HepG2 (cell line): Measurements from ENCODE around the gene ENO3. TPM values are rescaled to one million over a fixed set of nuclear protein-coding genes. Genes with fewer than 3 reads are reported as not detected.

Experiments used
- DMAP1 ChIP-seq: IDR thresholded peaks from 2 replicates; pipeline ENCODE4 v1.6.1; 2016
- ETS1 ChIP-seq: sonication (generic); formaldehyde crosslinking; IDR thresholded peaks from 2 replicates; pipeline ENCODE4 v1.4.0; 2020; ENCODE audit warnings: missing genetic modification reagents
- MED1 ChIP-seq: sonication (generic); formaldehyde crosslinking; IDR thresholded peaks from 2 replicates; pipeline ENCODE4 v1.4.0; 2020; ENCODE audit warnings: missing genetic modification reagents
- MXI1 ChIP-seq: IDR thresholded peaks from 3 replicates; pipeline ENCODE4 v1.6.1; 2012; ENCODE audit warnings: low read depth, low read length, inconsistent platforms, borderline replicate concordance
- PHB2 ChIP-seq: fragments of 450-650 bp; IDR thresholded peaks from 2 replicates; pipeline ENCODE4 v1.6.1; 2018; ENCODE audit not compliant: partially characterized antibody
- PRDM10 ChIP-seq: sonication (generic); formaldehyde crosslinking; IDR thresholded peaks from 2 replicates; pipeline ENCODE4 v1.4.0; 2020; ENCODE audit warnings: low read depth, missing genetic modification reagents
- RXRA ChIP-seq: sonication (generic); formaldehyde crosslinking; IDR thresholded peaks from 2 replicates; pipeline ENCODE4 v1.5.1; 2020; ENCODE audit warnings: missing genetic modification reagents
- ZKSCAN5 ChIP-seq: sonication (generic); formaldehyde crosslinking; IDR thresholded peaks from 2 replicates; pipeline ENCODE4 v1.5.1; 2020; ENCODE audit warnings: mild to moderate bottlenecking, missing genetic modification reagents
- ZNF160 ChIP-seq: sonication (generic); formaldehyde crosslinking; IDR thresholded peaks from 2 replicates; pipeline ENCODE4 v1.8.0; 2022; ENCODE audit warnings: mild to moderate bottlenecking, inconsistent platforms, missing genetic modification reagents
- ZNF333 ChIP-seq: sonication (generic); formaldehyde crosslinking; IDR thresholded peaks from 2 replicates; pipeline ENCODE4 v1.4.0; 2020; ENCODE audit warnings: mild to moderate bottlenecking, missing genetic modification reagents, borderline replicate concordance
- ZNF432 ChIP-seq: sonication (generic); formaldehyde crosslinking; IDR thresholded peaks from 2 replicates; pipeline ENCODE4 v1.5.0; 2020; ENCODE audit warnings: missing genetic modification reagents, mild to moderate bottlenecking, borderline replicate concordance
- ZNF878 ChIP-seq: sonication (generic); formaldehyde crosslinking; IDR thresholded peaks from 2 replicates; pipeline ENCODE4 v1.8.1; 2023; ENCODE audit warnings: mild to moderate bottlenecking, missing genetic modification reagents, moderate library complexity
- polyA plus RNA-seq, 8 experiments: library from polyadenylated mRNA; depleted of rRNA in 3 of 8; stranded (reverse) in 7 of 8; unstranded in 1 of 8; fragments of >200 nt; fragmentation: Illumina TruSeq in 4 of 8; extraction: Trizol in 4 of 8; gene quantifications; 2 replicates each; pipeline versions ENCODE4 v1.2.1 to v1.2.3, GENCODE V29; 2011 to 2016; ENCODE audit warnings: low read depth in 4 of 8, missing spikeins in 1 of 8, mixed read lengths in 1 of 8; ENCODE audit not compliant: insufficient read depth in 1 of 8
- total RNA-seq, 5 experiments: library from RNA; depleted of rRNA; stranded (reverse); fragments of >200 nt; fragmentation: Illumina TruSeq; extraction: Trizol; gene quantifications; 2 replicates each; pipeline ENCODE4 v1.2.3, GENCODE V29; 2016; ENCODE audit warnings: low read depth in 1 of 5
- TF ChIP-seq, protein P1 (sequence below): sonication (generic); formaldehyde crosslinking; IDR thresholded peaks from 2 replicates; pipeline ENCODE4 v1.4.0; 2020; ENCODE audit warnings: mild to moderate bottlenecking, missing genetic modification reagents
- TF ChIP-seq, protein P2 (sequence below): sonication (generic); formaldehyde crosslinking; IDR thresholded peaks from 2 replicates; pipeline ENCODE4 v1.4.0; 2020; ENCODE audit warnings: missing genetic modification reagents

Gene ENO3
- total and polyA plus RNA-seq, 2 of the 13 experiments (the other 11 are each of a cell fraction or from before 2014, with no cell fraction given) = 59.8 to 69.8 TPM

GRCh38 chr17:4949321-4950074, 1.4 kb upstream of the ENO3 start (continued):
- TF ChIP-seq, protein P1, sequence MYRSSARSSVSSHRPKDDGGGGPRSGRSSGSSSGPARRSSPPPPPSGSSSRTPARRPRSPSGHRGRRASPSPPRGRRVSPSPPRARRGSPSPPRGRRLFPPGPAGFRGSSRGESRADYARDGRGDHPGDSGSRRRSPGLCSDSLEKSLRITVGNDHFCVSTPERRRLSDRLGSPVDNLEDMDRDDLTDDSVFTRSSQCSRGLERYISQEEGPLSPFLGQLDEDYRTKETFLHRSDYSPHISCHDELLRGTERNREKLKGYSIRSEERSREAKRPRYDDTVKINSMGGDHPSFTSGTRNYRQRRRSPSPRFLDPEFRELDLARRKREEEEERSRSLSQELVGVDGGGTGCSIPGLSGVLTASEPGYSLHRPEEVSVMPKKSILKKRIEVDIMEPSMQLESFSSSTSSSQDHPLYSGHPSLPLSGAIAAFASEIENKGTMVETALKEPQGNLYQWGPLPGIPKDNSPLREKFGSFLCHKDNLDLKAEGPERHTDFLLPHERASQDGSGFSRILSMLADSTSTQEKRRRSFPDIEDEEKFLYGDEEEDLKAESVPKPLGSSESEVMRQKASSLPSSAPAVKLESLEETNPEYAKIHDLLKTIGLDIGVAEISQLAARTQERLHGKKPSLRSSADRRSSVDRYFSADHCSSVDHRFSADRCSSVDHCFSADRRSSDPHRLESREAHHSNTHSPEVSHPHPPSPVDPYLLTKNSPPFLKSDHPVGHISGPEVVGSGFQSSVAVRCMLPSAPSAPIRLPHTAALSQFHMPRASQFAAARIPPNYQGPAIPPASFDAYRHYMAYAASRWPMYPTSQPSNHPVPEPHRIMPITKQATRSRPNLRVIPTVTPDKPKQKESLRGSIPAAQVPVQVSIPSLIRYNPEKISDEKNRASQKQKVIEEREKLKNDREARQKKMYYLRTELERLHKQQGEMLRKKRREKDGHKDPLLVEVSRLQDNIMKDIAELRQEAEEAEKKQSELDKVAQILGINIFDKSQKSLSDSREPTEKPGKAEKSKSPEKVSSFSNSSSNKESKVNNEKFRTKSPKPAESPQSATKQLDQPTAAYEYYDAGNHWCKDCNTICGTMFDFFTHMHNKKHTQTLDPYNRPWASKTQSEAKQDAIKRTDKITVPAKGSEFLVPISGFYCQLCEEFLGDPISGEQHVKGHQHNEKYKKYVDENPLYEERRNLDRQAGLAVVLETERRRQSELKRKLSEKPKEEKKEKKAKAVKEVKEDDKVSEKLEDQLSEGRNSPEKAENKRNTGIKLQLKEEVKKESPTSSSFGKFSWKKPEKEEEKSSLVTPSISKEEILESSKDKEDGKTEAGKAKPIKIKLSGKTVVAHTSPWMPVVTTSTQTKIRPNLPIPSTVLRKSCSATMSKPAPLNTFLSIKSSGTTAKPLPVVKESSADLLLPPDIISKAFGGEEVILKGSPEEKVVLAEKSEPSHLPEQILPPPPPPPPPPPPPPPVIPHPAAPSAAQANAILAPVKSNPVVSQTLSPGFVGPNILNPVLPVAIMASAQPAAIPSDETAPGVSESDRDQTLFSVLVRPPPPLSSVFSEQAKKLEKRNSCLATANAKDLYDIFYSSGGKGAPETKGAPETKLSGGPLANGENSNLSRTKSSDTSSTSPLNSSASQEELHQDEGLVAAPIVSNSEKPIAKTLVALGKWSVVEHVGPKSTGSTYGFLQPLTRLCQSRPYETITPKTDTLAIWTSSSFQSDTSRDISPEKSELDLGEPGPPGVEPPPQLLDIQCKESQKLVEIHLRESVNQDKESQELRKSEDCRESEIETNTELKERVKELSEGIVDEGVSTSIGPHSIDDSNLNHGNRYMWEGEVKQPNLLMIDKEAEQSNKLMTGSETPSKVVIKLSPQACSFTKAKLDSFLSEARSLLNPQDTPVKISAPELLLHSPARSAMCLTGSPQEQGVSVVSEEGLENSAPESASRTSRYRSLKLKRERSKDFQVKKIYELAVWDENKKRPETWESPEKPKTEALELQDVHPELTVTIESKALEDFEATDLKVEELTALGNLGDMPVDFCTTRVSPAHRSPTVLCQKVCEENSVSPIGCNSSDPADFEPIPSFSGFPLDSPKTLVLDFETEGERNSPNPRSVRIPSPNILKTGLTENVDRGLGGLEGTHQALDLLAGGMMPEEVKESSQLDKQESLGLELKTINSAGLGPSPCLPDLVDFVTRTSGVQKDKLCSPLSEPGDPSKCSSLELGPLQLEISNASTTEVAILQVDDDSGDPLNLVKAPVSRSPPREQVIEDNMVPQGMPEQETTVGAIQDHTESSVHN = no peak
- TF ChIP-seq RXRA (peak; percentile 80), ZKSCAN5 (no peak), ETS1 (CRISPR knock-in tag) (peak; percentile 39; the same call in 1 of the 2 replicates), MXI1 (peak; percentile 67; the same call in 1 of the 3 replicates), DMAP1 (peak; percentile 74; the same call in 1 of the 2 replicates), ZNF432 (CRISPR knock-in tag) (no peak), PHB2 (no peak), ZNF878 (CRISPR knock-in tag) (peak; percentile 59; the same call in 1 of the 2 replicates), ZNF160 (CRISPR knock-in tag) (peak; percentile 62; the same call in 1 of the 2 replicates), PRDM10 (CRISPR knock-in tag) (peak; percentile 72; the same call in 1 of the 2 replicates), MED1 (CRISPR knock-in tag) (peak; percentile 52; the same call in 1 of the 2 replicates), ZNF333 (CRISPR knock-in tag) (peak; percentile 82; the same call in 1 of the 2 replicates)
- TF ChIP-seq, protein P2, sequence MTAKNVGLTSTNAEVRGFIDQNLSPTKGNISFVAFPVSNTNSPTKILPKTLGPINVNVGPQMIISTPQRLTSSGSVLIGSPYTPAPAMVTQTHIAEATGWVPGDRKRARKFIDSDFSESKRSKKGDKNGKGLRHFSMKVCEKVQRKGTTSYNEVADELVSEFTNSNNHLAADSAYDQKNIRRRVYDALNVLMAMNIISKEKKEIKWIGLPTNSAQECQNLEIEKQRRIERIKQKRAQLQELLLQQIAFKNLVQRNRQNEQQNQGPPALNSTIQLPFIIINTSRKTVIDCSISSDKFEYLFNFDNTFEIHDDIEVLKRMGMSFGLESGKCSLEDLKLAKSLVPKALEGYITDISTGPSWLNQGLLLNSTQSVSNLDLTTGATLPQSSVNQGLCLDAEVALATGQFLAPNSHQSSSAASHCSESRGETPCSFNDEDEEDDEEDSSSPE (CRISPR knock-in tag) = peak; percentile 82
